Occipital lobe (tissue), 2 donors: ENCODE measurements around the gene ZNF474. TPM values are rescaled to one million over a fixed set of nuclear protein-coding genes. Genes with fewer than 3 reads are reported as not detected.

ENCODE experiments used
- DNase-seq: peaks from one replicate; lab custom pipeline; 2025; lab: John Stamatoyannopoulos, UW
- total RNA-seq: library from RNA; depleted of rRNA; stranded (reverse); fragments of >200 nt; gene quantifications from one replicate; pipeline ENCODE4 v1.2.3, GENCODE V29; 2014

ZNF474 gene
- total RNA-seq, 1 donor from 2014 or later, result 1.2 TPM

GRCh38 chr5:122153774-122154173, 24.4 kb downstream of the ZNF474 start:
- no peak for DNase-seq

- no peak for DNase-seq
Measured at GRCh38 chr5:122154491-122154890, 25.1 kb downstream of the ZNF474 start.

- no peak for DNase-seq
Measured at GRCh38 chr5:122154910-122155309, 25.6 kb downstream of the ZNF474 start.

GRCh38 chr5:122155546-122155945, 26.2 kb downstream of the ZNF474 start:
- DNase-seq, result no peak

- no peak for DNase-seq
Measured at GRCh38 chr5:122156724-122157325, 27.5 kb downstream of the ZNF474 start.

GRCh38 chr5:122162100-122162638, 32.8 kb downstream of the ZNF474 start:
- DNase-seq, result no peak

GRCh38 chr5:122163121-122164069, 34.0 kb downstream of the ZNF474 start:
- DNase-seq, result no peak

- no peak for DNase-seq
Measured at GRCh38 chr5:122164070-122164435, 34.7 kb downstream of the ZNF474 start.

- DNase-seq, result no peak
Measured at GRCh38 chr5:122164831-122165558, 35.6 kb downstream of the ZNF474 start.

GRCh38 chr5:122165559-122166078, 36.3 kb downstream of the ZNF474 start:
- no peak for DNase-seq

- no peak for DNase-seq
Measured at GRCh38 chr5:122169350-122170103, 40.2 kb downstream of the ZNF474 start.

- DNase-seq, result no peak
Measured at GRCh38 chr5:122170620-122171019, 41.3 kb downstream of the ZNF474 start.

- DNase-seq, result no peak
Measured at GRCh38 chr5:122172207-122172606, 42.9 kb downstream of the ZNF474 start.

GRCh38 chr5:122173474-122174415, 44.4 kb downstream of the ZNF474 start:
- DNase-seq, result no peak

GRCh38 chr5:122175091-122175490, 45.7 kb downstream of the ZNF474 start:
- DNase-seq, result no peak

GRCh38 chr5:122175852-122176251, 46.5 kb downstream of the ZNF474 start:
- DNase-seq, result no peak

- DNase-seq, result no peak
Measured at GRCh38 chr5:122177161-122177560, 47.8 kb downstream of the ZNF474 start.

- no peak for DNase-seq
Measured at GRCh38 chr5:122179701-122180100, 50.4 kb downstream of the ZNF474 start.

- no peak for DNase-seq
Measured at GRCh38 chr5:122180146-122180712, 50.9 kb downstream of the ZNF474 start.
